ENCODE results near the gene PRXL2C.

GRCh38 chr9:96616817-96617438 lies 38.2 kb downstream of the PRXL2C start:
- TF ChIP-seq, protein P1, sequence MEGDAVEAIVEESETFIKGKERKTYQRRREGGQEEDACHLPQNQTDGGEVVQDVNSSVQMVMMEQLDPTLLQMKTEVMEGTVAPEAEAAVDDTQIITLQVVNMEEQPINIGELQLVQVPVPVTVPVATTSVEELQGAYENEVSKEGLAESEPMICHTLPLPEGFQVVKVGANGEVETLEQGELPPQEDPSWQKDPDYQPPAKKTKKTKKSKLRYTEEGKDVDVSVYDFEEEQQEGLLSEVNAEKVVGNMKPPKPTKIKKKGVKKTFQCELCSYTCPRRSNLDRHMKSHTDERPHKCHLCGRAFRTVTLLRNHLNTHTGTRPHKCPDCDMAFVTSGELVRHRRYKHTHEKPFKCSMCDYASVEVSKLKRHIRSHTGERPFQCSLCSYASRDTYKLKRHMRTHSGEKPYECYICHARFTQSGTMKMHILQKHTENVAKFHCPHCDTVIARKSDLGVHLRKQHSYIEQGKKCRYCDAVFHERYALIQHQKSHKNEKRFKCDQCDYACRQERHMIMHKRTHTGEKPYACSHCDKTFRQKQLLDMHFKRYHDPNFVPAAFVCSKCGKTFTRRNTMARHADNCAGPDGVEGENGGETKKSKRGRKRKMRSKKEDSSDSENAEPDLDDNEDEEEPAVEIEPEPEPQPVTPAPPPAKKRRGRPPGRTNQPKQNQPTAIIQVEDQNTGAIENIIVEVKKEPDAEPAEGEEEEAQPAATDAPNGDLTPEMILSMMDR (IDR thresholded peaks at IDR 0.05): no peak
- TF ChIP-seq POLR2A (IDR thresholded peaks at IDR 0.05): no peak

Measured in right lobe of liver (tissue), 4 donors.